Esophagus muscularis mucosa (tissue), 4 donors: ENCODE results near the gene CLTB. TPM values are rescaled to one million over a fixed set of nuclear protein-coding genes. Genes with fewer than 3 reads are reported as not detected.

Source experiments
- DNase-seq: peaks from one replicate; pipeline ENCODE4 v3.0.0-alpha.2; 2017; ENCODE audit errors: extremely low spot score
- H3K27ac ChIP-seq, 4 donors: fragments of 200-600 bp; sonication (generic); replicated peaks in 1 of 4; 1 replicate in 3 of 4; 2 replicates in 1 of 4; pipeline ENCODE4 v1.5.1; 2016 to 2019; ENCODE audit warnings: mild to moderate bottlenecking in 1 of 4
- H3K27me3 ChIP-seq, 4 donors: fragments of 200-600 bp; sonication (generic); one replicate each; pipeline versions ENCODE4 v1.5.1 to v1.6.0; 2016 to 2019
- H3K36me3 ChIP-seq, 4 donors: fragments of 200-600 bp; sonication (generic); one replicate each; pipeline ENCODE4 v1.5.1; 2016 to 2019
- H3K4me1 ChIP-seq, 4 donors: fragments of 200-600 bp; sonication (generic); one replicate each; pipeline ENCODE4 v1.5.1; 2016 to 2019
- H3K4me3 ChIP-seq, 4 donors: fragments of 200-600 bp; sonication (generic); 1 replicate in 2 of 4; 2 replicates in 2 of 4; pipeline ENCODE4 v1.5.1; 2016 to 2019; ENCODE audit warnings: mild to moderate bottlenecking in 4 of 4, moderate library complexity in 1 of 4
- H3K9me3 ChIP-seq, 4 donors: fragments of 200-600 bp; sonication (generic); 1 replicate in 3 of 4; 2 replicates in 1 of 4; pipeline ENCODE4 v1.5.1; 2016 to 2019
- CTCF ChIP-seq, 3 experiments: fragments of 200-600 bp in 2 of 3; fragments of 450-650 bp in 1 of 3; sonication (generic) in 2 of 3; IDR thresholded peaks; one replicate each; pipeline ENCODE4 v1.5.1; 2017 to 2019; ENCODE audit warnings: antibody characterized with exemption in 3 of 3, mild to moderate bottlenecking in 2 of 3, moderate library complexity in 1 of 3
- EP300 ChIP-seq: sonication (generic); formaldehyde crosslinking; IDR thresholded peaks from one replicate; pipeline ENCODE4 v1.6.1; 2017; ENCODE audit warnings: antibody characterized with exemption
- POLR2A ChIP-seq: fragments of 450-650 bp; IDR thresholded peaks from one replicate; pipeline ENCODE4 v1.6.1; 2017; ENCODE audit warnings: antibody characterized with exemption, moderate library complexity, mild to moderate bottlenecking, low read depth
- POLR2AphosphoS5 ChIP-seq, 2 donors: sonication (generic); formaldehyde crosslinking; IDR thresholded peaks; one replicate each; pipeline ENCODE4 v1.6.1; 2017; ENCODE audit warnings: antibody characterized with exemption in 2 of 2
- WGBS: methylation state at CpG from one replicate; pipeline ENCODE4 v1.1.5; 2018; 5-methylcytosine and 5-hydroxymethylcytosine counted together
- intact Hi-C: fragments of 100-400 bp; cut with DNase I; formaldehyde crosslinking; loops from one replicate; pipeline ENCODE4 v1.15.1; 2023
- total RNA-seq, 4 donors: library from RNA; depleted of rRNA; stranded (reverse); fragments of >200 nt; gene quantifications; one replicate each; pipeline versions ENCODE4 v1.1.0 to v1.2.1, GENCODE V29; 2016

Gene CLTB
- total RNA-seq, 4 donors from 2014 or later = 220 to 267 (median 239) TPM

- no peak overlapping the region for H3K4me3 ChIP-seq
- H3K36me3 ChIP-seq = peaks cover 24 to 88% (median 71%) of the 10 kb centered on the region in 4 donors
- H3K27me3 ChIP-seq = no peaks in the 10 kb centered on the region
- H3K9me3 ChIP-seq = no peaks in the 10 kb centered on the region
- peaks cover 10 to 22% (median 16%) of the 10 kb centered on the region in 4 donors for H3K4me1 ChIP-seq
- no peak overlapping the region for H3K27ac ChIP-seq
- no peak for TF ChIP-seq CTCF (IDR thresholded peaks at IDR 0.05)
- no peak for TF ChIP-seq EP300
- no peak for TF ChIP-seq POLR2A
- TF ChIP-seq POLR2AphosphoS5 (IDR thresholded peaks at IDR 0.05) = no peak
- 91% methylated on average over 16 of the region's 16 CpGs for WGBS
- intact Hi-C loops = no loop called here
- DNase-seq = no peak
These were observed 60.8 kb downstream of the CLTB start for GRCh38 chr5:176355400-176356178.

- peaks cover 36 to 98% (median 89%) of the 10 kb centered on the region in 4 donors for H3K36me3 ChIP-seq
- TF ChIP-seq CTCF (IDR thresholded peaks at IDR 0.05) = no peak
- no peak for TF ChIP-seq POLR2AphosphoS5 (IDR thresholded peaks at IDR 0.05)
- no peak for TF ChIP-seq POLR2A
- no peak for TF ChIP-seq EP300
- H3K27ac ChIP-seq = no peak overlapping the region
- 89% methylated on average over 4 of the region's 4 CpGs for WGBS
- H3K4me1 ChIP-seq = peaks cover 0 to 8% (median 0%) of the 10 kb centered on the region in 4 donors
- DNase-seq = no peak
- no peaks in the 10 kb centered on the region for H3K27me3 ChIP-seq
- no peak overlapping the region for H3K4me3 ChIP-seq
- intact Hi-C loops = no loop called here
- H3K9me3 ChIP-seq = no peaks in the 10 kb centered on the region
These were observed 62.8 kb downstream of the CLTB start for GRCh38 chr5:176353533-176353932.

- H3K27me3 ChIP-seq = no peaks in the 10 kb centered on the region
- intact Hi-C loops = no loop called here
- DNase-seq = no peak
- H3K36me3 ChIP-seq = peaks cover 45 to 100% (median 92%) of the 10 kb centered on the region in 4 donors
- WGBS = 98% methylated on average over 5 of the region's 5 CpGs
- TF ChIP-seq CTCF (IDR thresholded peaks at IDR 0.05) (no peak), EP300 (no peak), POLR2A (no peak), POLR2AphosphoS5 (IDR thresholded peaks at IDR 0.05) (no peak)
- peaks cover 0 to 5% (median 0%) of the 10 kb centered on the region in 4 donors for H3K4me1 ChIP-seq
- no peak overlapping the region for H3K4me3 ChIP-seq
- no peak overlapping the region for H3K27ac ChIP-seq
- no peaks in the 10 kb centered on the region for H3K9me3 ChIP-seq
These were observed 64.0 kb downstream of the CLTB start for GRCh38 chr5:176352116-176352878.

GRCh38 chr5:176350416-176350815 is 65.9 kb downstream of the CLTB start:
- no peak overlapping the region for H3K4me3 ChIP-seq
- intact Hi-C loops = no loop called here
- DNase-seq = no peak
- H3K27me3 ChIP-seq = no peaks in the 10 kb centered on the region
- no peak overlapping the region for H3K27ac ChIP-seq
- H3K36me3 ChIP-seq = peaks cover 58 to 100% (median 99%) of the 10 kb centered on the region in 4 donors
- no peaks in the 10 kb centered on the region for H3K4me1 ChIP-seq
- WGBS = 96% methylated on average over 8 of the region's 8 CpGs
- TF ChIP-seq POLR2A (no peak), POLR2AphosphoS5 (IDR thresholded peaks at IDR 0.05) (no peak), EP300 (no peak), CTCF (IDR thresholded peaks at IDR 0.05) (no peak)
- no peaks in the 10 kb centered on the region for H3K9me3 ChIP-seq
